Lower lobe of right lung (tissue), 2 donors: ENCODE measurements around the gene CASQ2. TPM values are rescaled to one million over a fixed set of nuclear protein-coding genes. Genes with fewer than 3 reads are reported as not detected.

ENCODE experiments used
- ATAC-seq, 2 donors: fragments of 200-7000 bp; cut with Tn5 transposase; one replicate each; pipeline ENCODE4 v1.9.1; 2020 to 2022; ENCODE audit warnings: mild to moderate bottlenecking in 2 of 2, moderate library complexity in 2 of 2
- DNase-seq: peaks from one replicate; pipeline ENCODE4 v3.0.0-alpha.2; 2020
- H3K27ac ChIP-seq: fragments of 200-600 bp; one replicate; pipeline ENCODE4 v1.8.0; 2022
- H3K27me3 ChIP-seq: fragments of 200-600 bp; one replicate; pipeline ENCODE4 v1.8.0; 2022; ENCODE audit warnings: low read depth
- H3K36me3 ChIP-seq: fragments of 200-600 bp; one replicate; pipeline ENCODE4 v1.8.0; 2022; ENCODE audit warnings: mild to moderate bottlenecking
- H3K4me1 ChIP-seq: fragments of 200-600 bp; one replicate; pipeline ENCODE4 v1.8.0; 2022
- H3K4me3 ChIP-seq: fragments of 200-600 bp; one replicate; pipeline ENCODE4 v1.8.0; 2022; ENCODE audit warnings: mild to moderate bottlenecking
- H3K9me3 ChIP-seq: fragments of 200-600 bp; one replicate; pipeline ENCODE4 v1.8.0; 2022
- CTCF ChIP-seq: fragments of 200-600 bp; IDR thresholded peaks from one replicate; pipeline ENCODE4 v1.8.0; 2022; ENCODE audit warnings: antibody characterized with exemption, mild to moderate bottlenecking
- intact Hi-C: fragments of 100-400 bp; cut with DNase I; formaldehyde crosslinking; loops from one replicate; pipeline ENCODE4 v1.11.0; 2022
- total RNA-seq: library from RNA; stranded (reverse); fragmentation: NEBNext Ultra II Directional; extraction: Animal tissue kit (Norgen Biotek cat#: 25700); gene quantifications from one replicate; pipeline ENCODE4 v1.2.1, GENCODE V29; 2021
- donor health status: DM: no; HTN: yes; CAD: no; lungs with severe emphysema.

Gene CASQ2
- total RNA-seq, 1 donor from 2014 or later = 3.3 TPM

DNA sequence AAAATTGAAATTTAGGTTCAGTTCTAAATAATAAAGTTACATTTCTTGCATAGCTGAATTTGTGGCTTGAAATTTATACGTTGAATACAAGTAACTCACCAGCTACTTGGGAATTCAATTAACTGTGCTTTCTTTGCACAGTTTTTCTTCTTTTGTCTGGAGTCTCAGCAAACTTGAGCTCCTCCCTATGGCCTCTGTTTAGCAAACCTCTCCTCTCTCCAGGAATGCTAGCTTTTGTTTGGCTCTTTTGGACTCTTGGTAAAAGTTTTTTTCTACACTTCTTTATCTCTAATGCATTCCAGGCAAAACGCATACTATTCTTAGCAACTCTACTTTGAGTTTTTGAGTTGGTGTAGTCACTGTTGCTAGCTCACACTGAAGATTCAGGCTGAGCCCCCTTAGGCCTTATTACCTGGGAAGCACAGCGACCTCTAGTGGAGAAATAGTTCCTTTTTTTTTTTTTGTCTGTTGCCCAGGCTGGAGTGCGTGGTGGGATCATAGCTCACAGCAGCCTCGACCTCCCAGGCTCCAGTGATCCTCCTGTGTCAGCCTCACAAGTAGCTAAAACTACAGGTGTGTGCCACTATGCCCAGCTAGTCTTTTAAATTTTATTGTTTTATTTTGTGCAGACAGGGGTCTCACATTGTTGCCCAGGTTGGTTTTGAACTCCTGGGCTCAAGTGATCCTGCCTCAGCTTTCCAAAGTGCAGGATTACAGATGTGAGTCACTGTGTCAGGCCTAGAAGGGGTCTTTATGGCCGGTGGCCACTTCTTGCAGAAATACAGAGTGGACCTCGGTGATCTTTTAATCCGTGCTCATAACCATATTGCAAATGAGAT, 61.7 kb downstream of the CASQ2 start:
- peaks cover 9% of the 10 kb centered on the region for H3K27me3 ChIP-seq
- no peak overlapping the region for H3K27ac ChIP-seq
- ATAC-seq (peak in 1 of 2 donors; percentile 57), DNase-seq (no peak)
- no peaks in the 10 kb centered on the region for H3K4me1 ChIP-seq
- TF ChIP-seq CTCF = peak; percentile 70
- H3K36me3 ChIP-seq = no peaks in the 10 kb centered on the region
- intact Hi-C loops = no loop called here
- H3K4me3 ChIP-seq = no peak overlapping the region
- H3K9me3 ChIP-seq = no peaks in the 10 kb centered on the region

GRCh38 chr1:115705963-115706362, 62.6 kb downstream of the CASQ2 start:
- no peak for ATAC-seq
- Histone ChIP-seq H3K4me3 (no peak overlapping the region), H3K36me3 (no peaks in the 10 kb centered on the region), H3K4me1 (no peaks in the 10 kb centered on the region), H3K9me3 (no peaks in the 10 kb centered on the region), H3K27me3 (peaks cover 5% of the 10 kb centered on the region), H3K27ac (no peak overlapping the region)
- intact Hi-C loops = no loop called here
- DNase-seq = no peak
- TF ChIP-seq CTCF = no peak

- H3K27me3 ChIP-seq = peaks cover 2% of the 10 kb centered on the region
- no peaks in the 10 kb centered on the region for H3K4me1 ChIP-seq
- H3K36me3 ChIP-seq = no peaks in the 10 kb centered on the region
- no peak for TF ChIP-seq CTCF
- H3K4me3 ChIP-seq = no peak overlapping the region
- H3K27ac ChIP-seq = no peak overlapping the region
- H3K9me3 ChIP-seq = no peaks in the 10 kb centered on the region
- DNase-seq (no peak), ATAC-seq (no peak)
- intact Hi-C loops = no loop called here
These were observed 63.2 kb downstream of the CASQ2 start for GRCh38 chr1:115705085-115705951.

DNA sequence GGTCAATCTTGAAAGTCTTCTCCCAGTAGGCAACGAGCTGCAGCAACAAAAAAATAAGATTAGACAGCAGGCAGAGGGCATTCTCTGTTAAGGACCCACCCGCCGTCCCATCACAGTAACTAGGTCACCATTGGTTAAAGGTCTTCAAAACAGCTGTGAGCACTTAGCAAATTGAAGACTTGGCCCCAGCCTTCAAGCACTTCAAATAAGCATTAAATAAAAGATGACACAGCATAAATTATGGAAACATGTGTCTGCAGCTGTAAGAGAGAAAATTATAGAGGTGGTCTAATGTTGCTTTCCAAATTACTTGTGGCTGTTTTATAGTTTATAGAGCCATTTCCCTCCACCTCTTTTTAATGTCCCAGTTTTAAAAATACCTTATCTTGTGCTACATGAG, 65.6 kb downstream of the CASQ2 start:
- Histone ChIP-seq H3K36me3 (no peaks in the 10 kb centered on the region), H3K27me3 (no peaks in the 10 kb centered on the region), H3K4me1 (no peaks in the 10 kb centered on the region), H3K27ac (no peak overlapping the region), H3K9me3 (no peaks in the 10 kb centered on the region), H3K4me3 (no peak overlapping the region)
- no peak for TF ChIP-seq CTCF
- DNase-seq = no peak
- ATAC-seq = no peak
- intact Hi-C loops = no loop called here

- ATAC-seq = no peak
- Histone ChIP-seq H3K4me1 (no peaks in the 10 kb centered on the region), H3K4me3 (no peak overlapping the region), H3K36me3 (no peaks in the 10 kb centered on the region), H3K27ac (no peak overlapping the region), H3K27me3 (no peaks in the 10 kb centered on the region), H3K9me3 (no peaks in the 10 kb centered on the region)
- TF ChIP-seq CTCF = no peak
- intact Hi-C loops = no loop called here
- no peak for DNase-seq
These were observed 67.4 kb downstream of the CASQ2 start for GRCh38 chr1:115701090-115701489.
